Measurements from ENCODE around the gene NPPA. TPM values are rescaled to one million over a fixed set of nuclear protein-coding genes. Genes with fewer than 3 reads are reported as not detected.

NPPA gene
- total and polyA plus RNA-seq, 9 of the 15 experiments (the other 6 are each of a cell fraction or from before 2014, with no cell fraction given): not detected

- no peak for TF ChIP-seq NCOA2 (IDR thresholded peaks at IDR 0.05; ENCODE audit: partially characterized antibody in 2 of 2)
- no peak for TF ChIP-seq ZSCAN32 (CRISPR knock-in tag; IDR thresholded peaks at IDR 0.05)
- TF ChIP-seq FIP1L1 (IDR thresholded peaks at IDR 0.05; ENCODE audit: low read depth, low read length, poor library complexity, severe bottlenecking): no peak
- TF ChIP-seq CBX5 (IDR thresholded peaks at IDR 0.05; ENCODE audit: borderline replicate concordance, low read depth): no peak
- no peak for TF ChIP-seq ZNF124 (CRISPR knock-in tag; IDR thresholded peaks at IDR 0.05)
- TF ChIP-seq ZBTB40 (IDR thresholded peaks at IDR 0.05): no peak
- TF ChIP-seq ZBTB40 (CRISPR knock-in tag; IDR thresholded peaks at IDR 0.05): no peak
- TF ChIP-seq GABPB2 (CRISPR knock-in tag; conservative IDR thresholded peaks at IDR 0.05): no peak
- TF ChIP-seq ZNF197 (CRISPR knock-in tag; IDR thresholded peaks at IDR 0.05; ENCODE audit: low read depth): no peak
- TF ChIP-seq HDAC2 (IDR thresholded peaks at IDR 0.05): peak; percentile 82; the same call in 1 of the 2 replicates
- TF ChIP-seq, protein P1, sequence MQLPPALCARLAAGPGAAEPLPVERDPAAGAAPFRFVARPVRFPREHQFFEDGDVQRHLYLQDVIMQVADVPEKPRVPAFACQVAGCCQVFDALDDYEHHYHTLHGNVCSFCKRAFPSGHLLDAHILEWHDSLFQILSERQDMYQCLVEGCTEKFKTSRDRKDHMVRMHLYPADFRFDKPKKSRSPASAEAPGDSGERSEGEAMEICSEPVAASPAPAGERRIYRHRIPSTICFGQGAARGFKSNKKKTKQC (CRISPR knock-in tag; IDR thresholded peaks at IDR 0.05): no peak
- TF ChIP-seq YY1 (IDR thresholded peaks at IDR 0.05; ENCODE audit: borderline replicate concordance in 1 of 3, control insufficient read depth in 1 of 3, extremely low read depth in 1 of 3, insufficient read depth in 3 of 3, insufficient read length in 1 of 3, insufficient replicate concordance in 2 of 3, low read depth in 1 of 3, low read length in 2 of 3): peak in 2 of 3 experiments; percentile 73 to 87
- no peak for TF ChIP-seq SAFB2 (IDR thresholded peaks at IDR 0.05; ENCODE audit: borderline replicate concordance, low read depth, low read length, severe bottlenecking)
- peak; percentile 94 for TF ChIP-seq LEF1 (IDR thresholded peaks at IDR 0.05)
- peak; percentile 10; the same call in 1 of the 2 replicates for TF ChIP-seq ZNF668 (CRISPR knock-in tag; IDR thresholded peaks at IDR 0.05)
- TF ChIP-seq MAZ (CRISPR knock-in tag; conservative IDR thresholded peaks at IDR 0.05 in 1 of 2, IDR thresholded peaks at IDR 0.05 in 1 of 2): peak; percentile 83 to 95
- no peak for TF ChIP-seq SREBF1 (IDR thresholded peaks at IDR 0.05; ENCODE audit: borderline replicate concordance, low read depth, low read length)
- peak; percentile 98 for TF ChIP-seq HDGF (IDR thresholded peaks at IDR 0.05)
Measured at GRCh38 chr1:11882814-11883538, 35.4 kb upstream of the NPPA start (continued).

Measured in K562 (cell line).